ENCODE data around the gene EYA2.
"Not testable (repeated sequence)": the region's sequence is repeated elsewhere in the genome, so short reads cannot be mapped to it uniquely, and the experiment has no call there.

The EYA2 gene

DNA sequence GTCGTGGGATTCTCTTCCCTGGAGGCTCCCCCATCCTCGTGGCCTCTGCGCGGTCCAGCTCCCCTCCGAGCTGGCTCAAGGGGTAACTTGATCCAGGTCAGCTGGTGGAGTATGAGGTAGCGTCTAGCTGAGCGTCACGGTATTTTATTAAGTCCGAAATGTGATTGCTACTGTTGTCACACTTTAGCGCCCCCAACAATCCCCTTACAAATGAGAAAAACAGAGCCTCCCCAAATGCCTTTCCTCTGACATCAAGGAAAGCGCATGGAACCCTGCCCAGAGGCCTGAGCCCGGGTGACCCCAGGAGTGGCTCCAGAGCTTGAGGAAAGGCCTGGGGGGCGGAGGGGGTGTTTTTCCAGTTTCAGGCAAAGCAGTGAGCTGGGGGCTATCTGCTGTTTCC is 269.5 kb downstream of the EYA2 start:
- no peak for DNase-seq (ENCODE audit: extremely low read depth in 1 of 2, low read depth in 1 of 2)

DNA sequence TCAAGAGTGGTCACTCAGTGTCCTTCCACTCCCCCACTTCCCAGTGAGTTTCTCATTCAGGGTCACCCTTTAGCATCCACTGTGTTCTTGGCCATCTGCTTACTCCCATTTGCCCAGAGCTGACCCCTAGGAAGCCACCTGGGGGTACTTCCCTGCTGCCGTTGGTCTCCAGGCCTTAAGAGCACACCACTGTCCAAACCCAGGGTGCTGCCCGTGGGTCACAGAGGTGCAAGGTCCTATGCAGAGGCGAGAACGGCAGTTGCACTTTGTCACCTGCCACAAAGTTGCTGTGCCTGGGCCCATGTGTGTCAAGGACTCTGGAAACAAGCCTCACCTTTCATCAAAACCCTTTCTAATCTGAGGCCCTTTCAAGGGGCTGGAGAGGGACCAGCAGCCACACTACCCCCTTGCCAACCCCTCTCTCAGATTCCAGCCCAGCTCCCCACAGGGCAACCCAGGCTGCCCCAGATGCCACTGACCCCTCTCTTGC is 270.8 kb downstream of the EYA2 start:
- no peak for DNase-seq (ENCODE audit: extremely low read depth in 1 of 2, low read depth in 1 of 2)

DNA sequence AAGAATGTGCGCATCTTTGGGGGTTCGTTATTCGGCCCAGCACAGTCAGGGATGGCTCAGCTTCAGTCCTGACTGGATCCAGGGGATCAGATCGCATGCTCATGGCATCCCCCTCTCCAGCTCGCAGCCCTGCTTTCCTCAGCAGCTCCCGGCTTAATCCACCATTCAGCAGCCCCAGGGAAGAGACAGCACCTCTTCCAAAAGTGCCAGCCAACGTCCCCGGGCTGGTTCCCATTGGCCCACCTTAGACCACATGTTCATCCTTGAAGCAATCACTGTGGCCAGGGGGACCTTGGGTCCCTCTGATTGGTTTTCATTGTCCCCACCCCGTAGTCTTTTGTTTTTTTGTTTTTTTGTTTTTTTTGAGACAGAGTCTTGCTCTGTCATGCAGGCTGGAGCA is 273.2 kb downstream of the EYA2 start:
- DNase-seq (ENCODE audit: extremely low read depth in 1 of 2, low read depth in 1 of 2) = no peak

DNA sequence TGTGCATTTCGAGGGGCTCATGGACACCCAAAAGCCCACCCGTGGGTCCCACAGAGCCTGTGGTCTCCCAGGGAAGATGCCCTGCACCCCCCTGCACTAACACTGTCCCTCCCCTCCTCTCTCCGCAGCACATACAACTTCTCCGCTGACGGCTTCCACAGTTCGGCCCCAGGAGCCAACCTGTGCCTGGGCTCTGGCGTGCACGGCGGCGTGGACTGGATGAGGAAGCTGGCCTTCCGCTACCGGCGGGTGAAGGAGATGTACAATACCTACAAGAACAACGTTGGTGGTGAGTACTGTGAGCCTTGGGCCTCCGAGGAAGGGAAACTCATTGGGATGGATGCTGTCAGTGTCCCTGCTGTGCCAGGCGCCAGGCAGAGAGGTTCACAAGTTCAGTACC is 277.9 kb downstream of the EYA2 start:
- no peak for DNase-seq (ENCODE audit: extremely low read depth in 1 of 2, low read depth in 1 of 2)

DNA sequence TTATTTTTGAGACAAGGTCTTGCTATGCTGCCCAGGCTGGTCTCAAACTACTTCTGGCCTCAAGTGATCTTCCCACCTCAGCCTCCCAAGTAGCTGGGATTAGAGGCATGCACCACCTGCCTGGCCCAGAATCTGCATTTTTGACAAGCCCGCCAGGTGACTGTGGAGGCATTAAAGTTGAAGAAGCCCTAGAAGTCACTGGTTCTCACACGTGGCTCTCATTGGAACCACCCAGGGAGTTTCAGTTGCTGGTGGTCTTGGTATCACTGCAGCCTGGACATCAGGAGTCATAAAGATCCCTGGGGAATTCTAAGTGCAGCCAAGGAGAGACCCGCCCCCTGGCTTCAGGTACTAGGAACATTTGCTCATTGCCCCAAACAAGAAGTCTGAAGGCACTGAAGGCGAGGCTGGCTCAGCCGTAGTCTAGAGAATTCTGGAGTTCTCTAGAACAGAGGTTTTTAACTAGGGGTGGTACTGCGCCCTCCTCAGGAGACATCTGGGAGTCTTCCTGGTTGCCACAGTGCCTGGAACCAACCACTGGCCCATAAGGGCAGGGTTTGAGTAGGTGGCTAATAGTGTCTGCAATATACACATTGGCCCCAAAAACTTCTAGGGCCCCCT is 279.1 kb downstream of the EYA2 start:
- no peak for DNase-seq (ENCODE audit: extremely low read depth in 1 of 2, low read depth in 1 of 2)

DNA sequence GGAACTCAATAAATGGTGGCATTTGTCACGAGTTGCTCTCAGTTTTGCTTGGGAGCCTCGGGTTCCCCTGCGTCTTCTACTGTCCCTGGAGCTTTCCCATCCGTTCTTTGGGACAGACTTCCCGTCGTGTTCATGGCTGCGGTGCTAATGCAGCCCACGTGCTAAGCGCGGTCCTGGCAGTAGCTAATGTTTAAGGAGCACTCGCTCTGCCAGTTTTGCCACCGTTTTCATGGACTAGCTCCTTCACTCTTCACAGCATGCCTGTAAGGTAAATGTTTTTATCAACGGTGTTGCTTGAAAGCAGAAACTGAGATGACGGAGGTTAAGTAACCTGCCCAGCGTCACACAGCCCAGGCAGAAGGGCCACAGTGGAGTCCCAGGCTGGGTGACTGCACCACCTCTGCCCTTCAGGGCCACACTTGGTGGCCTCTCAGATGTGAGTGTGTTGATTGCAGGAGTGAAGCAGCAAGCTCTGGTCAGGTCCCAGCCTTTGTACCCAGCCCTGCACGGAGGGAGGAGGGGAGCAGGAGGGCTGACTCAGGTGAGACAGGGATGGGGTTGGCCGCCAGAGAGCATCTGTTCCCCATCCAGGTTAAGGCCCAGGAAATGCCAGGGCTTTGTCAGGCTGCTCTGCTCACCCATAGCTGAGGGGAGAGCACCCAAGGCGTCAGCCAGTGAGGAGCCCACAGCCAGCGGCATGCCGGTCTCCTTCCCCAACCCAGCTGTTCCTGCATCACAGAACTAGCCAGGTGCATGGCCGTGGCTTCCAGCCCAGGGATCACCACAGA is 280.0 kb downstream of the EYA2 start:
- no peak for DNase-seq (ENCODE audit: extremely low read depth in 1 of 2, low read depth in 1 of 2)

DNA sequence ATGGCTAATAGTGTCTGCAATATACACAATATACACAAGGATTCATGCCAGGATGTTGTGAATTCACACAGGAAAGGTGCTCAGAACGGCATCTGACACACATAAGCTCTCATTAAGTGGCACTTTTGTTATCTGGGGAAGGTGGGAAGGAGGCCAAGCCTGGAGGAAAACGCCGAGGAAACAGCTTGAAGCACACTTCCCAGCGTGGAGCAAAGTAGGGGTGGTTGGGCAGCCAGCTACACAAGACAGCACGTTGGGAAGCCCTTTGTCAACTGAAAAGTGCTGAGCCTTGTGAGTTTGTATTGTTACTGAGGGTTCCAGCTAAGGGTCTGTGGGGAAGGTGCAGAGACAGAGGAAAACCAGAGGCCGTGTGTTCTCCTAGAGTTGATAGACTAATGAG is 280.9 kb downstream of the EYA2 start:
- no peak for DNase-seq (ENCODE audit: extremely low read depth in 1 of 2, low read depth in 1 of 2)

DNA sequence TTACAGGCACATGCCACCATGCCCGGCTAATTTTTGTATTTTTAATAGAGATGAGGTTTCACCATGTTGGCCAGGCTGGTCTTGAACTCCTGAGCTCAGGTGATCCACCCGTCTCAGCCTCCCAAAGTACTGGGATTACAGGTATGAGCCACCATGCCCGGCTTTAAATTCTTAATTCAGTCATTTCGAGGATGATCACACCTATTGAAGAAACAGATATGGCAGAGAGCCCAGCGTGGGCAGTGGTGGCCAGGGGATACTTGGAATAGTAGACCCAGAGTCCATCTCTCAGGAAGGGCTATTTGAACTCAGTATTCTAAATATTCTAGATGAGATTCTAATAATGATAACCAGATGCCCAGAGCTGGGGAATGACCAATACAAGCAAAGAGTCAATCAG is 281.6 kb downstream of the EYA2 start:
- DNase-seq (ENCODE audit: extremely low read depth in 1 of 2, low read depth in 1 of 2) = not testable (repeated sequence)

DNA sequence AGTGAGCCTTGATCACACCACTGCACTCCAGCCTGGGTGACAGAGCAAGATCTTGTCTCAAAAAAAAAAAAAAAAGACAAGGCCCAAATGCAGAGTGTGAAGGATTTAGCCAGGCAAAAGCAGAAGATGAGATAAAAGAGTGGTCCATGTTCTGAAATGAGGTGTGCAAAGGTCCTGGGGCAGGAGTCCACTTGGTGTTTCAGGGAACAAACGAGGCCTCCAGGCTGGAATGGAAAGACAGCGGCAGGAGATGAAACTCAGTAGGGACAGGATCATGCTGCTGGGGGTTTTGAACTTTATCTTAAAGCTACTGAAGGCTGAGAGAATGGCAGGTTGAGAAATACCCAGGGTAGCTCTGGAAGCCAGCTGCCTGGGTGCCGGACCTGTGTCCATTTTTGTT is 283.6 kb downstream of the EYA2 start:
- DNase-seq (ENCODE audit: extremely low read depth in 1 of 2, low read depth in 1 of 2) = no peak

DNA sequence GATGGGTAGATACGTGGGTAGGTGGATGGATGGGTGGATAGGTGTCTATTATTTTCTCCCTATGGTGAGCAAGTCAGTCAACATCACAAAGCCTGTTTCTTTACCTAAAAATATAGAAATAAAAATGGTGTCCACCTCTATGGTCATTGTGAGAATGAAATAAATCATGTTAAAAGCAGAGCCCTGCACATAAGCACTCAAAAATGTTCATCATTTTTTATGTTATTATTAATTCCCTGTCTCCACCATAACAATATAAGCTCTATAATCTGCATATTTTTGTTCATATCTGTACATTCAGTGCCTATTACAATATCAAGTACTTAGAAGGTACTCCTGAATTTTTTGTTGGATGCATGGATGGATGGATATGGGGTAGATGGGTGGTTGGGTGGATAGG is 284.2 kb downstream of the EYA2 start:
- no peak for DNase-seq (ENCODE audit: extremely low read depth in 1 of 2, low read depth in 1 of 2)

DNA sequence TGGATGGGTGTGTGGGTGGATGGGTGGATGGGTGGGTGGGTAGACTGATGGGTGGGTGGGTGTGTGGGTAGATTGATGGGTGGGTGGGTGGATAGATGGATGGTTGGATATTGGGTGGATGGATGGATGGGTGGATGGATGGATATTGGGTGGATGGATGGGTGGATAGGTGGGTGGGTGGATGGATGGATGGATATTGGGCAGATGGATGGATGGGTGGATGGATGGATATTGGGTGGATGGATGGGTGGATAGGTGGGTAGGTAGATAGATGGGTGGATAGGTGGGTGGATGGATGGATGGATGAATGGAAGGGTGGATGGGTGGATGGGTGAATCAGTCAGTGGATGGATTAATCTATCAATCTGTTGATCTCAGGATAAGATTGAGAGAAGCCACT is 284.6 kb downstream of the EYA2 start:
- no peak for DNase-seq (ENCODE audit: extremely low read depth in 1 of 2, low read depth in 1 of 2)

DNA sequence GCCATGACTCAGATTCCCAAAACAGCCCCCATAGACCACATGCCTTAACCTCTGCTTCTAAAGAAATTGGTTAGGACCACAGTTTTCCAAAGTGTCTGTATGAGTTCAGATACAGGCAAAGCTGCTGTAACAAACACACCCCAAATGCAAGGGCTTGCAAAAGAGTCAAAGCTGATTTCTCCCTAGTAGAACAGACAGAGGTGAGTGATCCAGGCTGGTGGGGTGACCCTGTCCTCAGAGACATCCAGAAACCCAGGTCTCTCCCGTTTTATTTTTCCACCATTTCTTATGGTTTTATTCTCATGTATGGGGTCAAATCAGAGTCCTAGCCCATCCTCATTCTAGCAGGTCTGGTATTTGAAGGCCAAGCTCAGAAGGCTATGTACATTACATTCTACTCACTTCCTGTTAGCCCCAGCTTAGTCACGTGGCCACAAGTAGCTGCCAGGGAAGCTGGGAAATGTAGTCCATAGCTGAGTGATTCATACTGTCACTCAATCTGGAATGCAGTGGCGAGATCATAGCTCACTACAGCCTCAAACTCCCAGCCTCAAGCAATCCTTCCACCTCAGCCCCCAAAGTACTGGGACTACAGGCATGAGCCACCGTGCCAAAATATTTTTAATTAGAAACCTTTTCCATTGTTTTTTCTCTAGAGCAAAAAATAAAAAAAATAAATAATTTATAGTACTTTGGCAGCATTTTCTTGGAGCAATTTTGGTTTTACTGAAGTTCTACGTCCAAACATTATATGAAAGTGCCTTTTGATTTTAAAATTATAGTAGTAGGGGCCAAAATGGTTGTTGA is 286.6 kb downstream of the EYA2 start:
- DNase-seq (ENCODE audit: extremely low read depth in 1 of 2, low read depth in 1 of 2) = peak in 1 of 2 donors; percentile 25

DNA sequence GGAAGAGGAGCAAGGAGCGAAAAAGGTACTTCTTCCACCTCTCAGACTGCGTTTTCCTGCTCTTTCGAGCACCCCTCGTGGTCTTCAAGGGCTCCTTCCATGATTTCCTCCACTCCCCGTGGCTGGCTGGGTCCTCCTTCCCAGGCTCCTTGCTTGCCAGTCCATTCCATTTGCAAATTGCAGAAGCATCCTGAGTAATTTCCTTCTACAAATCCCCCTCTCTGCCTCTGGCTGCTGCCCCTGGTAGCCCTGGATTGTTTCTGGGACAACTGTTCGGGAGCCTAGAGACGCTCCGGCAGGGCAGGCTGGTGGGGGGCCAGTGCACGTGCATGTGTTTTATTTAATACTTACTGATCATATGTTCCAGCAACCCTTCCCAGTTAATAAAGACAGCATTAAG is 288.7 kb downstream of the EYA2 start:
- no peak for DNase-seq (ENCODE audit: extremely low read depth in 1 of 2, low read depth in 1 of 2)

DNA sequence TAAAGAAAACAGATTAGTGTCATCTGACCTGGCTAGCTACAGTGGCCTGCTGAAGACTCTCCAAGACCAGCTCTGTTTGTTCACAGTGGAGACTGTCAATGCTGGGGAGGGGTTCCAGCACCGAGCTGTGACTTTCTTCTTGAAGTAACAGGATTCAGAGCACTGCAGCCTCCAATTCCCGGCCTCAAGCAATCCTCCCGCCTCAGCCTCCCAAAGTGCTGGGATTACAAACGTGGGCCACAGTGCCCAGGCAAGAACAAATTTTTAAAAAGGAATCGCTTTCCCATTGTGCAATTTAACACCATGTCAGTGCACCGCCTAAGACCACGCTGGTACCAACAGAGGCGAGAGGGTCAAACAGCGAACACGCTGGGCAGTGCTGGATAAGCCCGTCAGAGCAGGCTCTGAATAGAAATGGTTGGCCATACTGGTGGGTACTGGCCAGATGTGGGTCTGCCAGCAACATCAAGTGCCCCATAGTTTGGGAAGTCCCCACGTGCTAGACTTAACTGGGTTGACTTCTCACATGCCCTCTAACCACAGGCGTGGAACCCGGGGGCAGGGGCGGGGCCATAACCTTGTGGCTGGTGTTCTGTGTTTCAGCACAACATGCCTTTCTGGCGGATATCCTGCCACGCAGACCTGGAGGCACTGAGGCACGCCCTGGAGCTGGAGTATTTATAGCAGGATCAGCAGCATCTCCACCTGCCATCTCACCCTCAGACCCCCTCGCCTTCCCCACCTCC is 293.0 kb downstream of the EYA2 start:
- DNase-seq (ENCODE audit: extremely low read depth in 1 of 2, low read depth in 1 of 2) = no peak

DNA sequence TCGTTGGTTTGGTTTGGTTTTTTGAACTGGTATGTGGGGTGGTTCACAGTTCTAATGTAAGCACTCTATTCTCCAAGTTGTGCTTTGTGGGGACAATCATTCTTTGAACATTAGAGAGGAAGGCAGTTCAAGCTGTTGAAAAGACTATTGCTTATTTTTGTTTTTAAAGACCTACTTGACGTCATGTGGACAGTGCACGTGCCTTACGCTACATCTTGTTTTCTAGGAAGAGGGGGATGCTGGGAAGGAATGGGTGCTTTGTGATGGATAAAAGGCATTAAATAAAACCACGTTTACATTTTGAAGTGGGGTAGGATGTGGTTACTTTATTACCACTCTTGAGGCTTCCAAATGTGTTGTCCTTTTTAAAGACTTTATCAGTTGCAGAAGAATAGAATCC is 293.9 kb downstream of the EYA2 start:
- no peak for DNase-seq (ENCODE audit: extremely low read depth in 1 of 2, low read depth in 1 of 2)

DNA sequence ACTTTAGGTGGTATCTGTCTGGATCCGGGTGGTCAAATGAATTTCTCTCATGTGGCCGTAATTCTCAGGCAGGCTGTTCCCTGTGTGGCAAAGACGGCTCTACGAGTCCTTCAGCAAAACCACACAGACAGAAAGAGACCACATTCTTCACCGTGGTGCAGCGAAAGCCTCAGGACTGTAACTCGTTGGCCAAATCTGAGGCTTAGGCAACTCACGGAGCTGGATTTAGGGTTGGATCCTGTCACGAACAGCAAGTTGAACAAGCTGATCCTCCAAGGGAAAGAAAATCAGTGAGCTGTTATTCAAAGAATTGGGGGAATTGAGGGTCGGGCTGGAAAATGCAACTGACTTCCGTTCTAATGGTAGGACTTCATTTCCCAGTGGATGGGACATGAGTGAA is 294.4 kb downstream of the EYA2 start:
- DNase-seq (ENCODE audit: extremely low read depth in 1 of 2, low read depth in 1 of 2) = no peak

DNA sequence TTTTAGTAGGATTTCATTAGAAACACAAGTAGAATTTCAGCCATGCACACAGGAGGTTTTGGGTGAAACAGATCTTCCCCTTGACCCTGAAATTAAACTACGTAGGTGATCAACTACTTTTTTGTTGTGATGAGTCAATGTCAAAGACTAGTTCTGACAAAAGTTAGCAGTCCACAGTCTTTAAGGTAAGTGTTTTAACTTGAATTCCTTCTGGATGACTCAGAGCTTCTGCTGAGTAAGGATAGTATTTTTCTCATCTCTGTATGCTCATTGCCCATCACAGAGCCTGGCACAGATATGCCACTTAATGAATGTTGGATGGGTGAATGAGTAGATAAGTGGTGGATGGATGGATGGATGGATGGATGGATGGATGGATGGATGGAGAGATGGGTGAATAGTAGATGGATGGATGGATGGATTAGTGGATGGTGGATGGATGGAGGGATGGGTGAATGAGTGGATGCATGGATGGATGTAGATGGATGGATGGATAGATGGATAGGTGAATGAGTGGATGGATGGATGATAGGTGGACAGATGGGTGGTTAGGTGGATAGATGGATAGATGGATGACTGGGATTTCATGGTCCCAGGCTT is 296.5 kb downstream of the EYA2 start:
- DNase-seq (ENCODE audit: extremely low read depth in 1 of 2, low read depth in 1 of 2) = no peak

DNA sequence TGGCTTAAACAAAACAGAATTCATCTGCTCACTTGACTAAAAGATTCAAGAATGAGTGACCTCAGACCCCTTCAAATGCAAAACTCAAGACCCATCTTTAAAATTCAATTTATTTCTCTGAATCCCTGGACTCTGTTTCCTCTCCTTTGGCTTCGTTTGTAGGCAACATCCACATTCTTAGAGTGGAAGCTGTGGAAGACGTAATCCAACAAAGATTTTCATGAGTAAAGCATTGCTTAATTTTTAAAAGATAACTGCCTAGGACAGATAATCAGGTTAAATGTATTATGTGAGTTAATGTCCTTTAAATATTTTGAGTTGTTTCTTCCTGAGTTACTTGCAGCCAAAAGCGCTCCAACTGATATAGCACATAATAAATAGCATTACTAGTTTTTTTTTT is 297.3 kb downstream of the EYA2 start:
- DNase-seq (ENCODE audit: extremely low read depth in 1 of 2, low read depth in 1 of 2) = no peak

DNA sequence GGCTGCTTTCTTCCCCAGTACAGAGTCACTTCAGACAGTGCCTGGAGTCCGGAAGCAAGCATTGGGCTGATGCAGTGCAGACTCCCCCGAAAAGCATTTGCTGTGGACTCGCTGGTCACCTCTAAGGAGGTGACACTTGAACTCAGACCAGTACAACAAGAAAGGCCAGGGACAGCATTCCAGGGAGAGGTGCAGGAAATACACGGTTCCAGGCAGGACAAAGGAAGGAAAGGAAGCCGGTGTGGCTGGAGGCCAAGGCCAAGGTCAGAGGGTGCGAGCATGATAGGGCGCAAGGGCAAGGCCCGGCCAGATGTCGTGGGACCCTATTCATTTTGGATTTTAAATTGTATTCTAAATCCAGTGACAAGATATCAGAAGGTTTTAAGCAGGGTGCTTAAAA is 300.9 kb downstream of the EYA2 start:
- DNase-seq (ENCODE audit: extremely low read depth in 1 of 2, low read depth in 1 of 2) = no peak
